Breast epithelium (tissue), 4 donors: ENCODE results near the gene NNT. TPM values are rescaled to one million over a fixed set of nuclear protein-coding genes. Genes with fewer than 3 reads are reported as not detected.
A peak's percentile ranks its signal among the peaks of the same experiment; 100 is the strongest.

Experiments used
- DNase-seq, 2 donors: peaks; one replicate each; pipeline ENCODE4 v3.0.0-alpha.2; 2019; ENCODE audit warnings: low spot score in 2 of 2
- H3K27ac ChIP-seq, 2 donors: fragments of 200-600 bp; sonication (generic) in 1 of 2; one replicate each; pipeline ENCODE4 v1.5.1; 2016 to 2019; ENCODE audit warnings: mild to moderate bottlenecking in 1 of 2
- H3K27me3 ChIP-seq, 2 donors: fragments of 200-600 bp; sonication (generic) in 1 of 2; one replicate each; pipeline versions ENCODE4 v1.5.1 to v1.6.0; 2017 to 2019; ENCODE audit warnings: control low read depth in 1 of 2, mild to moderate bottlenecking in 1 of 2
- H3K36me3 ChIP-seq: fragments of 200-600 bp; one replicate; pipeline ENCODE4 v1.5.1; 2019
- H3K4me1 ChIP-seq, 2 donors: fragments of 200-600 bp; sonication (generic); one replicate each; pipeline ENCODE4 v1.5.1; 2016 to 2019; ENCODE audit warnings: control low read depth in 1 of 2
- H3K4me3 ChIP-seq, 3 donors: fragments of 200-600 bp; sonication (generic); 1 replicate in 2 of 3; 2 replicates in 1 of 3; pipeline ENCODE4 v1.5.1; 2016 to 2019; ENCODE audit warnings: mild to moderate bottlenecking in 3 of 3, moderate library complexity in 2 of 3
- H3K9me3 ChIP-seq, 2 donors: fragments of 200-600 bp; sonication (generic) in 1 of 2; one replicate each; pipeline ENCODE4 v1.5.1; 2016 to 2019; ENCODE audit warnings: control low read depth in 1 of 2
- CTCF ChIP-seq, 3 donors: fragments of 450-650 bp; IDR thresholded peaks; one replicate each; pipeline ENCODE4 v1.5.1; 2016 to 2017; ENCODE audit warnings: antibody characterized with exemption in 3 of 3, mild to moderate bottlenecking in 3 of 3, moderate library complexity in 3 of 3
- POLR2A ChIP-seq: fragments of 450-650 bp; IDR thresholded peaks from one replicate; pipeline ENCODE4 v1.6.1; 2016; ENCODE audit warnings: antibody characterized with exemption, mild to moderate bottlenecking, moderate library complexity
- POLR2AphosphoS5 ChIP-seq, 3 donors: sonication (generic); formaldehyde crosslinking; IDR thresholded peaks; one replicate each; pipeline ENCODE4 v1.6.1; 2017; ENCODE audit warnings: antibody characterized with exemption in 3 of 3
- intact Hi-C: fragments of 100-400 bp; cut with DNase I; formaldehyde crosslinking; loops from one replicate; pipeline ENCODE4 v1.15.1; 2023; ENCODE audit warnings: low total_unique reads
- total RNA-seq, 3 donors: library from RNA; depleted of rRNA; stranded (reverse); fragments of >200 nt; gene quantifications; one replicate each; pipeline ENCODE4 v1.1.0, GENCODE V29; 2016

Gene NNT
- total RNA-seq, 3 donors from 2014 or later = 30.2 to 137 (median 39.2) TPM

GRCh38 chr5:43616535-43616934, 13.6 kb downstream of the NNT start:
- Histone ChIP-seq H3K27ac (no peak overlapping the region), H3K9me3 (no peaks in the 10 kb centered on the region), H3K4me1 (no peaks in the 10 kb centered on the region), H3K36me3 (no peaks in the 10 kb centered on the region), H3K27me3 (no peaks in the 10 kb centered on the region), H3K4me3 (no peak overlapping the region)
- DNase-seq = no peak
- TF ChIP-seq CTCF (IDR thresholded peaks at IDR 0.05) (no peak), POLR2AphosphoS5 (IDR thresholded peaks at IDR 0.05) (no peak), POLR2A (no peak)
- intact Hi-C loops = no loop called here

DNA sequence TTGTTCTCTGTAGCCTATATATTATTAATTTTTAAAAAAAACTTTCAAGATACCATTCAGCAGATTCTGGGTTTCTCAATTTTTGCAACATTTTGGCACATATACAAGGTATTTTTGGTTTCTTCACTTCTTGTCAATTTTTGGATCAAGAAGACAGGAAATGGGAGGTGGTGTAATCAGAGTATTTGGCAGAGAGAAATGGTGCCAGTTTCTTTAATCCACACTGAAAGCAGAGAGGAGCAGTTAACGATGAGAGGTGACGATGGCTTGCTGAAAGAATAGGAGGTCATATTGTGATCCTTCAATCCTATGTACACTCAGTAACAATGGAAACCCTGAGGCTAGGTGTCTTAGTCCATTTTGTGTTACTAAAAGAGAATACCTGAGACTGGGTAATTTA, 16.4 kb downstream of the NNT start:
- intact Hi-C loops = no loop called here
- Histone ChIP-seq H3K4me1 (no peaks in the 10 kb centered on the region), H3K27me3 (no peaks in the 10 kb centered on the region), H3K36me3 (no peaks in the 10 kb centered on the region), H3K27ac (no peak overlapping the region), H3K4me3 (no peak overlapping the region), H3K9me3 (no peaks in the 10 kb centered on the region)
- no peak for DNase-seq
- TF ChIP-seq POLR2A (no peak), POLR2AphosphoS5 (IDR thresholded peaks at IDR 0.05) (no peak), CTCF (IDR thresholded peaks at IDR 0.05) (no peak)

- Histone ChIP-seq H3K4me1 (no peaks in the 10 kb centered on the region), H3K27me3 (no peaks in the 10 kb centered on the region), H3K9me3 (no peaks in the 10 kb centered on the region), H3K27ac (peak overlapping the region; percentile 17 to 44), H3K36me3 (no peaks in the 10 kb centered on the region), H3K4me3 (no peak overlapping the region)
- intact Hi-C loops = no loop called here
- TF ChIP-seq POLR2A (no peak), POLR2AphosphoS5 (IDR thresholded peaks at IDR 0.05) (no peak)
- DNase-seq = no peak
These were observed 16.9 kb downstream of the NNT start for GRCh38 chr5:43619911-43620310.

GRCh38 chr5:43620944-43621505, 18.0 kb downstream of the NNT start:
- no peak overlapping the region for H3K4me3 ChIP-seq
- H3K27ac ChIP-seq = no peak overlapping the region
- no peaks in the 10 kb centered on the region for H3K9me3 ChIP-seq
- no peak for DNase-seq
- H3K36me3 ChIP-seq = no peaks in the 10 kb centered on the region
- H3K27me3 ChIP-seq = no peaks in the 10 kb centered on the region
- intact Hi-C loops = no loop called here
- TF ChIP-seq POLR2A (no peak), CTCF (IDR thresholded peaks at IDR 0.05) (no peak), POLR2AphosphoS5 (IDR thresholded peaks at IDR 0.05) (no peak)
- no peaks in the 10 kb centered on the region for H3K4me1 ChIP-seq

- Histone ChIP-seq H3K27ac (no peak overlapping the region), H3K36me3 (no peaks in the 10 kb centered on the region), H3K4me3 (no peak overlapping the region), H3K9me3 (no peaks in the 10 kb centered on the region), H3K27me3 (no peaks in the 10 kb centered on the region), H3K4me1 (no peaks in the 10 kb centered on the region)
- no peak for DNase-seq
- TF ChIP-seq POLR2A (no peak), CTCF (IDR thresholded peaks at IDR 0.05) (no peak), POLR2AphosphoS5 (IDR thresholded peaks at IDR 0.05) (no peak)
- intact Hi-C loops = no loop called here
These were observed 19.1 kb downstream of the NNT start for GRCh38 chr5:43622074-43622473.
